Testis (tissue), 3 donors: ENCODE results near the gene EYS. TPM values are rescaled to one million over a fixed set of nuclear protein-coding genes. Genes with fewer than 3 reads are reported as not detected.

Experiments used
- DNase-seq: peaks from one replicate; pipeline ENCODE4 v3.0.0-alpha.2; 2019
- H3K27ac ChIP-seq, 2 donors: fragments of 200-600 bp; sonication (generic); one replicate each; pipeline ENCODE4 v1.5.1; 2019
- H3K27me3 ChIP-seq: fragments of 200-600 bp; sonication (generic); one replicate; pipeline ENCODE4 v1.5.1; 2019
- H3K36me3 ChIP-seq: fragments of 200-600 bp; sonication (generic); one replicate; pipeline ENCODE4 v1.5.1; 2017; ENCODE audit warnings: low read depth; ENCODE audit errors: missing control alignments
- H3K4me1 ChIP-seq: fragments of 200-600 bp; sonication (generic); one replicate; pipeline ENCODE4 v1.5.1; 2019
- H3K4me3 ChIP-seq, 2 donors: fragments of 200-600 bp; sonication (generic); one replicate each; pipeline ENCODE4 v1.5.1; 2017 to 2019
- H3K9me3 ChIP-seq: fragments of 200-600 bp; sonication (generic); one replicate; pipeline ENCODE4 v1.5.1; 2017
- CTCF ChIP-seq, 3 experiments: fragments of 450-650 bp in 2 of 3; fragments of 200-600 bp in 1 of 3; sonication (generic) in 1 of 3; IDR thresholded peaks; one replicate each; pipeline ENCODE4 v1.5.1; 2016 to 2019; ENCODE audit warnings: antibody characterized with exemption in 3 of 3, mild to moderate bottlenecking in 2 of 3, moderate library complexity in 1 of 3
- POLR2A ChIP-seq: fragments of 450-650 bp; IDR thresholded peaks from one replicate; pipeline ENCODE4 v1.6.1; 2017; ENCODE audit warnings: antibody characterized with exemption, mild to moderate bottlenecking, moderate library complexity
- WGBS, 2 donors: methylation state at CpG; one replicate each; pipeline ENCODE4 v1.1.5; 2018; 5-methylcytosine and 5-hydroxymethylcytosine counted together
- intact Hi-C: fragments of 100-400 bp; cut with DNase I; formaldehyde crosslinking; loops from one replicate; pipeline ENCODE4 v1.15.1; 2023; ENCODE audit warnings: low total_unique reads
- polyA plus RNA-seq: library from polyadenylated mRNA; stranded (reverse); fragments of 350-450 nt; fragmentation: Illumina TruSeq; extraction: RNeasy Lipid Tissue Mini Kit (QIAGEN cat#74804); gene quantifications from one replicate; pipeline ENCODE4 v1.2.3, GENCODE V29; 2014; ENCODE audit warnings: low read depth, low replicate concordance; ENCODE audit not compliant: insufficient read depth
- total RNA-seq, 2 donors: library from RNA; depleted of rRNA; stranded (reverse); fragments of >200 nt; gene quantifications; one replicate each; pipeline ENCODE4 v1.2.3, GENCODE V29; 2016

The EYS gene
- total and polyA plus RNA-seq, 3 donors from 2014 or later = 1.3 to 2.8 (median 2.6) TPM

GRCh38 chr6:64723327-64724058, 983.5 kb downstream of the EYS start:
- Histone ChIP-seq H3K4me1 (no peaks in the 10 kb centered on the region), H3K27ac (no peak overlapping the region), H3K27me3 (no peaks in the 10 kb centered on the region), H3K9me3 (no peaks in the 10 kb centered on the region), H3K36me3 (no peaks in the 10 kb centered on the region), H3K4me3 (no peak overlapping the region)
- WGBS, 2 donors = 83 to 85% methylated on average over 5 of the region's 5 CpGs
- TF ChIP-seq CTCF (IDR thresholded peaks at IDR 0.05) (no peak), POLR2A (no peak)
- no peak for DNase-seq
- intact Hi-C loops = no loop called here

DNA sequence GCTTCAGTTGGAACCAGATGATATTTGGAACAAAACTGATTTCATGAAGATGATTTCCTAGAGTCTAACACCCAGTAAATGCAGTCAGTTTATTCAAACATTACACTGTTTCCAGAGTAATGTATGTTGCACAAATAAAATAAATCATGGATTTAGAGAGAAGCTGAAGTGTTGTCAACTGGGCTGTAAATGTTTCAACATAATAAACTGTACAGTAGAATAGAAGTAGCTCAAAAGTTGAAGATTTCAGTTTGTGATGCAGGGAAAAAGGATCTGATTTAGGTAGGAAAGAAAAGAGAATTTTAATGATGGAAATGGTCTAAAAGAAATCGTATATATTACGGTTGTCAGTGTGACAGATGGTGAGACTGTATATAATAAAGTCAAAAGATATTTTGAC, 985.2 kb downstream of the EYS start:
- intact Hi-C loops = no loop called here
- no peak for DNase-seq
- no peaks in the 10 kb centered on the region for H3K4me1 ChIP-seq

GRCh38 chr6:64717281-64717680, 989.7 kb downstream of the EYS start:
- no peak for DNase-seq
- no peaks in the 10 kb centered on the region for H3K4me1 ChIP-seq
- TF ChIP-seq CTCF (IDR thresholded peaks at IDR 0.05) = no peak
- TF ChIP-seq POLR2A = no peak
- H3K27me3 ChIP-seq = no peaks in the 10 kb centered on the region
- no peaks in the 10 kb centered on the region for H3K36me3 ChIP-seq
- no peak overlapping the region for H3K27ac ChIP-seq
- intact Hi-C loops = no loop called here
- no peaks in the 10 kb centered on the region for H3K9me3 ChIP-seq
- no peak overlapping the region for H3K4me3 ChIP-seq
- WGBS, 2 donors = 87 to 88% methylated on average over 3 of the region's 3 CpGs

More for the DNA sequence above, 985.2 kb downstream of the EYS start:
- 89 to 96% methylated on average over 2 of the region's 2 CpGs for WGBS, 2 donors
- H3K27ac ChIP-seq = no peak overlapping the region
- no peaks in the 10 kb centered on the region for H3K36me3 ChIP-seq
- TF ChIP-seq CTCF (IDR thresholded peaks at IDR 0.05) (no peak), POLR2A (no peak)
- H3K27me3 ChIP-seq = no peaks in the 10 kb centered on the region
- no peak overlapping the region for H3K4me3 ChIP-seq
- H3K9me3 ChIP-seq = no peaks in the 10 kb centered on the region

DNA sequence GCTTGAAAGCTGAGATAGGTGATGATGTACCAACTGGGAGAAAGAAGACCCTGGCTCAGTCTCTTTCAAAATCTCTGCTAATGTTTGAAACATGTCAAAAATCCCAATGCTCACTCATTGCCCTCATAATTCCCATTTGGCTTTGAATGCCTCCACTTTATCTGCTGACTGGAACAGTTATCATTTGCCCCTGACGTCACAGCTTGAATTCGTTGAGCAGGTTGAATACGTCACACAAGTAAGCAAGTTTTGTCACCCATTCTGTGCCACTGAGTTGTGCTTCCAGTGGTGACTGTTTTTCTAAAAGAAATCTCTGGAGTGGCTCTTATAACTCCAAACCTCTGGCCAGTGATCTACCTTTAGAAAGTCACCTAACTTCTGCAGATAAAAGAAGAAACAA, 991.4 kb downstream of the EYS start:
- DNase-seq = no peak
- H3K36me3 ChIP-seq = no peaks in the 10 kb centered on the region
- 80 to 91% methylated on average over 3 of the region's 3 CpGs for WGBS, 2 donors
- no peaks in the 10 kb centered on the region for H3K9me3 ChIP-seq
- no peaks in the 10 kb centered on the region for H3K4me1 ChIP-seq
- H3K27ac ChIP-seq = no peak overlapping the region
- H3K4me3 ChIP-seq = no peak overlapping the region
- intact Hi-C loops = no loop called here
- no peaks in the 10 kb centered on the region for H3K27me3 ChIP-seq
- TF ChIP-seq POLR2A = no peak

DNA sequence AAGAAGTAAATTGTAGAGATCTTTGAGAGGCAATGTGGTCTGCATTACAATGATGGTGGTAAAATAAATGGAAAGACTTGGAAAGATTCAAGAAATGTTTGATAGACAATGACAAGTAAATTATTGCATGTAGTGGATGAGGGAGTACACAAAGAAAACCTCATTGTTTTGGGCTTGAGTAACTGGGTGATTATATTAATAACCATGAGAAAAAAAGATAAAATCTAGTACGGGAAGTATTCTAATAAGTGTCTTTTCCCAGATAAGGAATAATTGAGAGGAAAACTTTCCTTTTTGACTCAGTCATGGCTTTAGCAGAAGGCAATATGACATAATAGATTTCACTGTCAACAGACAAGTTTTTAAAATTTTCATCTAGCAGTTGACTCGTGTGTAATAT, 993.0 kb downstream of the EYS start:
- Histone ChIP-seq H3K4me1 (no peaks in the 10 kb centered on the region), H3K36me3 (no peaks in the 10 kb centered on the region), H3K27me3 (no peaks in the 10 kb centered on the region), H3K27ac (no peak overlapping the region), H3K4me3 (no peak overlapping the region), H3K9me3 (no peaks in the 10 kb centered on the region)
- no peak for DNase-seq
- 26 to 30% methylated on average over 2 of the region's 2 CpGs for WGBS, 2 donors
- TF ChIP-seq CTCF (IDR thresholded peaks at IDR 0.05) (no peak), POLR2A (no peak)
- intact Hi-C loops = no loop called here
